Activated CD8-positive, alpha-beta memory T cell treated with anti-CD3 and anti-CD28 coated beads for 1 hour (primary cell): ENCODE data around the gene ANKRD22.

Source experiments
- DNase-seq, 2 donors: peaks; one replicate each; pipeline ENCODE4 v3.0.0-alpha.2; 2020; ENCODE audit warnings: low read depth in 1 of 2; ENCODE audit errors: extremely low read depth in 1 of 2

The ANKRD22 gene

GRCh38 chr10:88802523-88803285 is 48.9 kb downstream of the ANKRD22 start, which contains the start of gene LIPM:
LIPM (plus strand) TSS chr10:88802730; CDS start chr10:88802897, 167 bp downstream.
- no peak for DNase-seq

DNA sequence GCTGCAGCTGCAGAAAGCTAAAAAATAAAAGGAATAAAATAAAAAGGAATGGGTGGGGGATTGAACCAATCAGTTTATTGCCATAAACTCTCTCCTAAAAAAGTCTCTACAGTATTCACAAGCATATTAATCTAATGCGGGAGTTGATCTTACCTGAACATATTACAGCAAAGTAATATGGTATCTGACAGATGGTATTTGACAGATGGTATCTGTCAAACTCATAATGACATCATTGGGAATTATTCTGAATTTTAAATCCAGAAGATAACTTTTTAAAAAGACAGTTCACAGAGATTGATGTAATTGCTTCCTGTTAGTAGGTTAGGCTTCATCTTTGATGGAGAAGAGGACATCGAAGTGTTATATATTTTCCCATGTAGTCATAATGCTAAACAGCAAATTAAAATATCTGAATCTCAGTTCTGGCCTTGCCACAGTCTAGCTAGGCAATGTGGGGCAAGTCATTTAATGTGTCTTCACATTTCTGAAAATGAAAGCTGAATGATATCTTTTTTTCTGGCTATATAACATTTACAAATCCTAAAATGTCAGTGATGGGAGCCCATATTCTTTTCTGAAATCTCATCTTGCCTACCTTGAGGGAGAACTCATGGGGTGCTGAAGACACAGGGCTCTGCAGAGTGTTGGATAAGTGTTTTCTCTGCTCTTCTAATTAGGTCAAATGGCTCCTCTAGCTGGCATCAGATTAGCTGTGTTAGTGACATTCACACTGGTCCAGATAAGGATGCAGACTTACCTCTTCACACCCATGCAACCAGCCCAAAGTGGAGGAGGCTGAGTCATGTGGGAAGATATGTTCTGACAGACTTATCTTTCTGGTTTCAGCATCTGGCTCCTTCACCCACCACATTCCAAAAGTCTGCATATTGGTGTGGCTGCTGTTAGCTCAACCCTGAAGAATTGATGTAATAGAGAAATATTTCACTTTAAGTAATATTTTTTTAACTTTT is 51.2 kb downstream of the ANKRD22 start:
- DNase-seq: no peak

- DNase-seq: no peak
These were observed 56.9 kb downstream of the ANKRD22 start for GRCh38 chr10:88794731-88795130.

- DNase-seq: no peak
These were observed 57.8 kb downstream of the ANKRD22 start for GRCh38 chr10:88793712-88794299.

DNA sequence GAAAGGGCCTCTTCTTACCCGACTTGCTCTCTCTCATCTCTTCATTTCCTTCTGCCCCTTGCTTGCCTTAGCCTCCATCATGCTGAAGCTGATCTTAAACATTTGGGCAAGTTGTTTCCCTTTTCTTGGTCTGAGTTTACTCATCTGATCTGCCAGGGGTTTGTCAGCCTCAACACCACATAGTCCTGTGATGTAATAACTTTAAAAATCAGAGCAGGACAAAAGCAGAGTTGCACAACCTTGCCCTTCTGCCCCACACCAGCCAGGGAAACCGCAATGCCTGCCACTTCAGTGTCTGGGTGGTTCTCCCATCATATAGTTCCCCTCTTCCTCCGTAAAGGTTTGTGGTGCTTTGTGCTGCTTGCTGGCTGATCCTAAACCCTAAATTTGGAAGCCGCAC is 59.0 kb downstream of the ANKRD22 start:
- no peak for DNase-seq

DNA sequence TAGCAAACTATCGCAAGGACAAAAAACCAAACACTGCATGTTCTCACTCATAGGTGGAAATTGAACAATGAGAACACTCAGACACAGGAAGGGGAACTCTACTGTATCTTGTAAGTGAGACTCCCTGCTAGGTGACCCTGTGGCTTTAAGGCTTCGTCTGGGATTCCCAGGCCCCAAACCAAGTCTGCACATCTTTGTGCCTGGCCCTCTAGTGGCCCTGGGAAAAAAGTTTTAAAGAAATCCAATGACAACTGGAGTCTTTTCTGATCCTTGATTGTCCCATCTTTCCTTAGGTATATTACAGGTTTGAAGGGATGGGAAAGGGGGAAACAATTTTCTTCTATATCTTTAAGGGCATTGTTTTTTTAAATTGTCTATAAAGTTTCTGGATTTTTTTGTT is 59.7 kb downstream of the ANKRD22 start:
- DNase-seq: no peak

DNA sequence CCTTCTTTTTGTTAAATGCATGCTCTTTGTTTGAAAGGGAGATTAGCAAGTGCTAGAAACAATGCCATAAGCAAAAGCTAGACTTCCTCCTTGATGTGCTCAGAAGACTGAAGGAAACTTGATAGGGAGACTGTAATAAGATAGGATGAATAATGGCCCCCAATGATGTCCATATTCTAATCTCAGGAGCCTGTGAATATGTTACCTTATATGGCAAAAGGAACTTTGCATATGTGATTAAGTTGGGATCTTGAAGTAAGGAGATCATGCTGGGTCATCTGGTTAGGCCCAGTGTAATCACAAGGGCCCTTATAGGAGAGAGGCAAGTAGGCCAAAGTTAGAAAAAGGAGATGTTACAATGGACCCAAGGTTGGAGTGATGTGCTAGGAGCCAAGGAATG is 62.7 kb downstream of the ANKRD22 start:
- DNase-seq: no peak

DNA sequence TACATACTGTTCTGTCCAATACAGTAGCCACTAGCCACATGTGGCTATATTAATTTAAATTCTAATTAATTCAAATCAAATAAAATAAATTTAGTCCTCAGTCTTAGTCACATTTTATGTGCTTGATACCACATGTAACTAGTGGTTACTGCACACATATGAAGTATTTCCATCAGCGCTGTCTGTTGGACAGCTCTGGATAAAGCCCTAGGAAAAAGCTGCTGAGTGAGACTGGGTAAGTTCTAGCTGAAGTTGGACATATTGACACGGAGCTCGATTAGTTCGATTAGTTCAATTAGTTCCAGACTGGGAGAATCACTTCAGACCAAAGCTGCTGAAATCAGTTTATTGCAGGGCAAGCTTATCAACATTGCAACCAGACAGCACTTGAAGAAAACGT is 64.2 kb downstream of the ANKRD22 start:
- DNase-seq: no peak

GRCh38 chr10:88786032-88786770 is 65.4 kb downstream of the ANKRD22 start:
- no peak for DNase-seq

GRCh38 chr10:88783724-88784123 is 67.9 kb downstream of the ANKRD22 start:
- DNase-seq: no peak

GRCh38 chr10:88782222-88782621 is 69.4 kb downstream of the ANKRD22 start:
- no peak for DNase-seq

GRCh38 chr10:88781206-88781605 is 70.4 kb downstream of the ANKRD22 start:
- DNase-seq: no peak
